ENCODE measurements around the gene CCDC197.
A peak's percentile ranks its signal among the peaks of the same experiment; 100 is the strongest.

- peak in 2 of 3 donors; percentile 54 to 82 for TF ChIP-seq POLR2AphosphoS5 (IDR thresholded peaks at IDR 0.05)
- no peak for TF ChIP-seq CTCF (IDR thresholded peaks at IDR 0.05)
These were observed 2.0 kb upstream of the CCDC197 start for GRCh38 chr14:93994919-93995682.

Measured in stomach (tissue), 4 donors.